ENCODE results near the gene RASAL2. TPM values are rescaled to one million over a fixed set of nuclear protein-coding genes. Genes with fewer than 3 reads are reported as not detected.

Gene RASAL2
- total and polyA plus RNA-seq, 2 of the 13 experiments (the other 11 are each of a cell fraction or from before 2014, with no cell fraction given), result 5.4 to 5.9 TPM

DNA sequence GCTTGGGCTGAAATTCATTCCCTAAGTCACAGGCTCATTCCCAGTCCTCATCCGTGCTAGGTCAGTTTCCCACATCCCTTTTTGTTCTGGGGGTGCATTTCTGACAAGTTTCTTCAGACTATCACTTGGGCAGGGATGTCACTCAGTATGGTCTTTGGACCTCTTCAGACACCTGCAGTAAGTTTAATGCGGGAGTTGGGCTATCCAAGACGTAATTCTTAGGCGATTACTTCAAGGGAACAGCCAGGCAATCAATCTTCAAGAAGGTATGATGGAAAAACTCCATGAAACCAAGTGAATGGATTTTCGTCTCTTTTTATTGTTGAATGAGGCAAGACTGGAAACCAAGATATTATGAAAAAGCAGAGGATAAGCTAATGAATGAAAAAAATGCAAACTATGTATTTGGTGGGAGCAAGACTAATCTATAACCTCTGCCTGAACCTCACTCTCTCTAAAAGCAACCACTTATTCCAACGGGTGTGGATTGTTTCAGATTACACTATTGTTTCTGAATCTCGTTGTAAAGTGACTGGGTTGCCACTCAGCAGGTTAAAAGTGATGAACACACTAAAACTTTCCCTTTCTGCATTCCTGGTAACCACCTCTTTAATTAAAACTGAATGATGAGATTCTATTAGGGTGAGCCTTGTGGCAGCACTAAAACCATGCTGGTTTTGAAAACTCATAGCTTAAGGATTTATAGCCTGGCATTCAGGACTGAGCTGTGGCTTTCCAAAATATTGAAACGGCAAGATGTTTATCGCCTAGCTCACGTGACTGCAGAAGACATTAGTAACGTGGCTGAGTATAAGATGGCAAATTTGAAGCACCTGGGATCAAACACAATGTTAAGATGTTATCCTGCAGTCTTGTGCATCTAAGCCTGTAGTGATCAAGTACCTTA, 1.1 kb downstream of the RASAL2 start:
- TF ChIP-seq HOXD1 (CRISPR knock-in tag; IDR thresholded peaks at IDR 0.05) (no peak), ZNF292 (CRISPR knock-in tag; IDR thresholded peaks at IDR 0.05; ENCODE audit: borderline replicate concordance, low read depth) (0 out of 2 replicates have a peak, but pooled peaks have one; percentile 8), PHF21A (CRISPR knock-in tag; IDR thresholded peaks at IDR 0.05) (0 out of 2 replicates have a peak, but pooled peaks have one; percentile 5), ZNF20 (CRISPR knock-in tag; IDR thresholded peaks at IDR 0.05) (no peak), ZBTB20 (CRISPR knock-in tag; IDR thresholded peaks at IDR 0.05; ENCODE audit: borderline replicate concordance, low read depth) (0 out of 2 replicates have a peak, but pooled peaks have one; percentile 29)
- POLR2A ChIA-PET, result interaction anchor here (0.7 to 2.7 kb wide), 8 partner anchors 7 to 125 kb away, joined by 3 to 12 read pairs (median 6); partner anchors contain the start of gene SEC16B
- Histone ChIP-seq H3K4me2 (ENCODE audit: low read depth, low read length) (peak overlapping the region; percentile 96), H4K20me1 (ENCODE audit: insufficient read depth, low read length) (no peaks in the 10 kb centered on the region), H3K9ac (ENCODE audit: insufficient read depth, low read depth, low read length) (peak overlapping the region; percentile 85), H3K27ac (ENCODE audit: extremely low read length, insufficient read depth, low read length) (peak overlapping the region; percentile 77), H2AFZ (ENCODE audit: low read length) (peak overlapping the region; percentile 43), H3K79me2 (ENCODE audit: insufficient read depth, low read length) (peaks cover 35% of the 10 kb centered on the region), H3K4me1 (ENCODE audit: insufficient read depth, low read length) (peaks cover 62% of the 10 kb centered on the region), H3K9me3 (ENCODE audit: low read length) (no peaks in the 10 kb centered on the region), H3K36me3 (replicated peaks in 1 of 2; ENCODE audit: control insufficient read depth in 1 of 2, insufficient read depth in 2 of 2, low read length in 2 of 2) (no peaks in the 10 kb centered on the region), H3K4me3 (replicated peaks in 1 of 3; ENCODE audit: insufficient read depth in 1 of 3, low read depth in 2 of 3, low read length in 3 of 3) (peak overlapping the region; percentile 92 to 96 (median 94)), H3K27me3 (ENCODE audit: control insufficient read depth in 1 of 2, insufficient read depth in 2 of 2, low read length in 2 of 2) (no peaks in the 10 kb centered on the region; a peak in 1 of 5 replicates)
- CTCF ChIA-PET (ENCODE audit: low intra/inter-chr PET ratio, low total read pairs), result no interaction called here
- in situ Hi-C loops (cut with HindIII; ENCODE audit: extremely low pct_ligation_motif_present, low pct_unique_long_range_greater_than_20kb), result no loop called here
- intact Hi-C loops (cut with micrococcal nuclease; ENCODE audit: unreplicated experiment), result loop anchor here (2.0 to 10.0 kb wide), 2 partner anchors 56 to 190 kb away; no protein-coding TSS in a partner anchor
- FAIRE-seq (no peak), ATAC-seq (no peak), DNase-seq (ENCODE audit: low spot score) (no peak)
- TSS peak; percentile 69 for BruUV-seq (replicated peaks)
- 18% methylated on average over 11 of the region's 11 CpGs for WGBS (ENCODE audit: low lambda C conversion rate)

DNA sequence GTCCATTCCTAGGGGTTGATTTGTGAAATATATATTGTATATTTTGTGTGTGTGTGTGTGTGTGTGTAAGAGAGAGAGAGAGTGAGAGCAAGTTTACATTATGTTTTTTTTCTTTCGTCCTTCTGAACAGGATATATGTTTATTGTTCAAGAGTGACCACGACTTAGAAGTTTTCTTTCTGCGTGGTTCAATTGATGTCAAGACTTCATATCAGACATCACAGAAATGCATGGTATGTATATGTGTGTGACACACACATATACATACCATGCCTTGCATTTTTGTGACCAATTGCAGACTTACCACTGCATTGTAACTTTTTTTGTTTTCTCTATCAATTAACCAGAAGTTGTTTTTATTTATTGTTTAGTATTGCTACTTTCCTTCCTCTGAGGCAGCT, 2.5 kb downstream of the RASAL2 start:
- in situ Hi-C loops (cut with HindIII; ENCODE audit: extremely low pct_ligation_motif_present, low pct_unique_long_range_greater_than_20kb), result no loop called here

More for the DNA sequence above, 2.5 kb downstream of the RASAL2 start:
- H2AFZ ChIP-seq (ENCODE audit: low read length), result no peak overlapping the region
- H3K9me3 ChIP-seq (ENCODE audit: low read length), result no peaks in the 10 kb centered on the region
- no peak overlapping the region for H3K27ac ChIP-seq (ENCODE audit: extremely low read length, insufficient read depth, low read length)
- no peaks in the 10 kb centered on the region for H3K36me3 ChIP-seq (replicated peaks in 1 of 2; ENCODE audit: control insufficient read depth in 1 of 2, insufficient read depth in 2 of 2, low read length in 2 of 2)
- intact Hi-C loops (cut with micrococcal nuclease; ENCODE audit: unreplicated experiment), result loop anchor here (10.0 kb wide), 1 partner anchor 188 kb away; no protein-coding TSS in a partner anchor
- peaks cover 65% of the 10 kb centered on the region for H3K4me1 ChIP-seq (ENCODE audit: insufficient read depth, low read length)
- no peak for FAIRE-seq
- no TSS peak for BruUV-seq (replicated peaks)
- H3K9ac ChIP-seq (ENCODE audit: insufficient read depth, low read depth, low read length), result no peak overlapping the region
- WGBS (ENCODE audit: low lambda C conversion rate), result 85% methylated on average over 3 of the region's 3 CpGs
- H4K20me1 ChIP-seq (ENCODE audit: insufficient read depth, low read length), result no peaks in the 10 kb centered on the region
- no peak for ATAC-seq
- peaks cover 38% of the 10 kb centered on the region for H3K79me2 ChIP-seq (ENCODE audit: insufficient read depth, low read length)
- CTCF ChIA-PET (ENCODE audit: low intra/inter-chr PET ratio, low total read pairs), result no interaction called here
- H3K4me3 ChIP-seq (replicated peaks in 1 of 3; ENCODE audit: insufficient read depth in 1 of 3, low read depth in 2 of 3, low read length in 3 of 3), result no peak overlapping the region
- no peak for DNase-seq (ENCODE audit: low spot score)
- H3K4me2 ChIP-seq (ENCODE audit: low read depth, low read length), result peak overlapping the region; percentile 42; the same call in 1 of the 2 replicates
- TF ChIP-seq ZNF326 (CRISPR knock-in tag; IDR thresholded peaks at IDR 0.05; ENCODE audit: borderline replicate concordance), result no peak
- TF ChIP-seq, protein P1, sequence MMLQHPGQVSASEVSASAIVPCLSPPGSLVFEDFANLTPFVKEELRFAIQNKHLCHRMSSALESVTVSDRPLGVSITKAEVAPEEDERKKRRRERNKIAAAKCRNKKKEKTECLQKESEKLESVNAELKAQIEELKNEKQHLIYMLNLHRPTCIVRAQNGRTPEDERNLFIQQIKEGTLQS (CRISPR knock-in tag; IDR thresholded peaks at IDR 0.05), result no peak
- no peak for TF ChIP-seq TEAD2 (CRISPR knock-in tag; IDR thresholded peaks at IDR 0.05)
- TF ChIP-seq, protein P2, sequence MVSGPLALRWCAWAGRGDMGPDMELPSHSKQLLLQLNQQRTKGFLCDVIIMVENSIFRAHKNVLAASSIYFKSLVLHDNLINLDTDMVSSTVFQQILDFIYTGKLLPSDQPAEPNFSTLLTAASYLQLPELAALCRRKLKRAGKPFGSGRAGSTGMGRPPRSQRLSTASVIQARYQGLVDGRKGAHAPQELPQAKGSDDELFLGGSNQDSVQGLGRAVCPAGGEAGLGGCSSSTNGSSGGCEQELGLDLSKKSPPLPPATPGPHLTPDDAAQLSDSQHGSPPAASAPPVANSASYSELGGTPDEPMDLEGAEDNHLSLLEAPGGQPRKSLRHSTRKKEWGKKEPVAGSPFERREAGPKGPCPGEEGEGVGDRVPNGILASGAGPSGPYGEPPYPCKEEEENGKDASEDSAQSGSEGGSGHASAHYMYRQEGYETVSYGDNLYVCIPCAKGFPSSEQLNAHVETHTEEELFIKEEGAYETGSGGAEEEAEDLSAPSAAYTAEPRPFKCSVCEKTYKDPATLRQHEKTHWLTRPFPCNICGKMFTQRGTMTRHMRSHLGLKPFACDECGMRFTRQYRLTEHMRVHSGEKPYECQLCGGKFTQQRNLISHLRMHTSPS (CRISPR knock-in tag; IDR thresholded peaks at IDR 0.05; ENCODE audit: low read depth), result no peak
- POLR2A ChIA-PET, result no interaction called here
- no peaks in the 10 kb centered on the region; a peak in 1 of 5 replicates for H3K27me3 ChIP-seq (ENCODE audit: control insufficient read depth in 1 of 2, insufficient read depth in 2 of 2, low read length in 2 of 2)

Data from HepG2 (cell line).